HG02885 (cell line): Measurements from ENCODE around the gene GPR162.

Experiments used
- ATAC-seq: cut with Tn5 transposase; IDR thresholded peaks from one replicate; pipeline ENCODE4 v1.9.1; 2021; ENCODE audit warnings: mild to moderate bottlenecking; ENCODE audit not compliant: unreplicated experiment, poor library complexity

Gene GPR162

DNA sequence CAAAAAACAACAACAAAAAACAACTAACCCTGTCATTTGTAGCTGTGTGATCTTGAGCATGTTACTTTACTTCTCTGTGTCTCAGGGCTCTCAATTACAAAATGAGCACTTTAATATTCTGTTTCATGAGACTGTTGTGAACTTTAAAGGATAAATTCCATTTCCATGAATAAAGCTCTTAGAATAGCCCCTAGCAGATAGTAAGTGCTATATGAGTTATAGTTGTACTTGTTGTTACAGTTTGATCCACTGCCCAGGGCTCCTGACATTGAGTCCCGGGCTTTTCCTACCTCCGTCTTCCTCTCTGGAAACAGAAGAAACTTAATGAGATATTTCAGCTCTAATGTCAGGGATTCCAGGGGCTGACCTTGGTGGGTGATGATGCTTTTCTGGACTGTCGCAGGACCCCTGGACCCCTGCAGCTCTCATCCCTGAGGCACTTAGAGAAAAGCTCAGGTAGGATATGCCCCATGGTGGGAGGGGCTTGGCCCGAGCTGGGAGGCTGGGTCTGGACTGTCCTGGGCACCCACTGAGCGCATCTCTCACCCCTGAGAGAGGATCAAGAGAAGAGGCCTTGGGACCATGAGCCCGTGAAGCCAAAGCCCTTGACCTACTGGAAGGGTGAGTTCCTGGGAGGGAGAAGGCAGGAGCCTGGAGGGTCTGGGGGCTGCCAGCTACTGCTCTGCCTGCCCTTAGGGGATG lies 11.7 kb downstream of the GPR162 start:
- ATAC-seq: no peak

GRCh38 chr12:6834254-6834653 lies 12.6 kb downstream of the GPR162 start:
- ATAC-seq: no peak

- no peak for ATAC-seq
Measured at GRCh38 chr12:6834873-6835272, 13.3 kb downstream of the GPR162 start.

DNA sequence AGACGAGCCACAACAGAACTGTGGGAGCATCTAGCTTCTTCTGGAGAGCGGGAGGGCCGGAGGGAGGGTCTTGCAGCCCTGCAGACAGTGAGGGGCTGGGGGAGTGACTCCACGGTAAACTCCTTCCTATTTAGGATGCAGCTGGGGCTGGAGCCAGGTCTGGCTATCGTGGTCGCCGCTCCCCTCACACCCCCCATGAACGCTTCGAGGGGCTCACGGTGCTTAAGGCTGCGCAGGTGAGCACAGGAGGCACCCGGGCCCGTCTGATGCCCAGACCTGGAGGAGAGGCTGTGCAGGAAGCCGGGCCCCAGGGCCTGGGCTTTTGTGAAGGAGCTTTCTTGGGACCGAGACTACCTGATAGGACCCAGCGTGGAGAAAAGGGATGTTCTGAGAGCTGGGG lies 15.2 kb downstream of the GPR162 start:
- no peak for ATAC-seq

GRCh38 chr12:6837370-6838060 lies 15.9 kb downstream of the GPR162 start:
- no peak for ATAC-seq

DNA sequence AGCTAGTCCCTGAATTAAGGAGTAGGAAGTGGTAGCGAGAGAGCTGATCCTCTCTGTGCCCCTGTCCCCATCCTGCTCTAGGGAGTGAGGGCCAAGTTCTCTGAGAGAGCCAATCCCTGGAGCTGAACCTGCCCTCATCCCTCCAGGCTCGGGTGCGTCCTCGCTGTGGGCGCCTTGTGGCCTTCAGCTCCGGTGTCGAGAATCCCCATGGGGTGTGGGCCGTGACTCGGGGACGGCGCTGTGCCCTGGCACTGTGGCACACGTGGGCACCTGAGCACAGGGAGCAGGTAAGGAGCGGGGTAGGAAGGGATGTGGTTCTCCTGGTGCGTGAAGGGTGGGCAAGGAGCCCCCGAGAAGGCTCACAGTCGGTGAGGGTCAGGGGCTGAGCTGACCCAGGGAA lies 17.2 kb downstream of the GPR162 start:
- no peak for ATAC-seq

DNA sequence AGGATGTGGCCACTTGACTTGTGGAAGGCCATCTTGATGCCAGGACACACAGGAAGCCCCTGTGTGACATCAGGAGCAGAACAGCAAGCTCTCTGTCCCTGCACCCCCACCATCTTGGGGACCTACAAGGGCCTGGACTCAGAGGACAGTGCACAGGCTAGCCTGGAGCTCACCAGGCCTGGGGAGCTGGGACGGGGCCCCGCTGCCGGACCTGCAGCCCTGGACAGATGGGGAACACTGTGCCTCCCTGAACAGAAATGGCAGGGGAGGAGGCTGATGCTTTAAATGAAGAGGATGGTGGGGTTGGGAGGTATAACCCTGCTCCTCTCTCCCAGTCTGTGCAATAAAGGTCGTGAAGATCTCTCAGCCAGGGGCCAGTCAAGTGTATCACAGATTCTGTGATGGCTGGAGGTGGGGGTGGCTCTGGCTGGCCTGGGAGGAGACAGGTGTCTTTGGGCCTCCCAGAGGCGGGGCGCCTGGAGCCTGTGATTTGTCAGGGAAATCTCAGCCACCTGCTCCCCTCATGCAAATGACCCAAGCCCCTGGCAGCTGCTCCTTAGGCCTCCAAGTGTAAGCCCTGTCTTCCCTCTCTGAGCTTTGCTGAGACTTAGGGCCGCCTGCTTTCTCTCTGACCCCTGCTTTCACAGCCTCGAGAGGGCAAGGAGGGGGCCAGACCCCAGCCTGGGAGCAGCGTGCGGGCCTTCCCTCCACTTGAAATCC lies 18.0 kb downstream of the GPR162 start:
- peak; percentile 84 for ATAC-seq

DNA sequence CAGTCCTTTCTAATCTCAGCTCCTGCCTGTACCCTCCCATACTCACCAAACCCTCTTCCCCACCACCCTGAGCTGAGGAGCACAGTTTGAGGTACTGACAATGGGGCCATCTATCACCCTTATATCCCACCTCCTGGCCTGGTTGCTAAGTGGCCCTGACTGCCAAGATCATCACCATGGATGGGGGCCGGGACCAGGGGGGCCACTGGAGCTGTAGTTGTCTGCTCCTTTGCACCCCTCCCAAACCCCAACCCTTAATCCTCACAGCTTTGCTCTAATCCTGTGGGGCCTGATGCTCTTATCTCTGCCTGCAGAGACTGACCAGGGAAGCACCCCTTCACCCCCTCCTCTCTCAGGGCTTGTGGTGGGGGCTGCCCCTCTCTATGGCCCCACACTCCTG lies 18.7 kb downstream of the GPR162 start:
- no peak for ATAC-seq

- no peak for ATAC-seq
Measured at GRCh38 chr12:6840761-6841515, 19.3 kb downstream of the GPR162 start, which contains the start of gene GNB3. TSS of gene GNB3 (plus strand) at chr12:6840925. CDS start at chr12:6841288, 363 bp downstream.

DNA sequence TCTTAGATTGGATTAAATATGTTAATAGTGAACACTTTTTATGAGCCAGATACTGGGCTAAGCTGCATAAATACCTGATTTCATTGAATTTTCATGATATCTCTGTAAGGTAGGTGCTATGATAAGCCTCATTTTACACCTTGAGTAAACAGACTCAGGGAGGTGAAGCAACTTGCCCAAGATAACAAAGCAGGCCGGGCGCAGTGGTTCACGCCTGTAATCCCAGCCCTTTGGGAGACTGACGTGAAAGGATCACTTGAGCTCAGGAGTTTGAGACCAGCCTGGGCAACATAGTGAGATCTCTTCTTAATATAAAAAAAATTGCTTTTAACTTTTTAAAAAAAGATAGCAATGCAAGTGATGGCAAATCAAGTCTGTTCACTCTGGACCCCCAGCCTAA lies 20.5 kb downstream of the GPR162 start:
- no peak for ATAC-seq

GRCh38 chr12:6843118-6843902 lies 21.7 kb downstream of the GPR162 start:
- ATAC-seq: no peak

DNA sequence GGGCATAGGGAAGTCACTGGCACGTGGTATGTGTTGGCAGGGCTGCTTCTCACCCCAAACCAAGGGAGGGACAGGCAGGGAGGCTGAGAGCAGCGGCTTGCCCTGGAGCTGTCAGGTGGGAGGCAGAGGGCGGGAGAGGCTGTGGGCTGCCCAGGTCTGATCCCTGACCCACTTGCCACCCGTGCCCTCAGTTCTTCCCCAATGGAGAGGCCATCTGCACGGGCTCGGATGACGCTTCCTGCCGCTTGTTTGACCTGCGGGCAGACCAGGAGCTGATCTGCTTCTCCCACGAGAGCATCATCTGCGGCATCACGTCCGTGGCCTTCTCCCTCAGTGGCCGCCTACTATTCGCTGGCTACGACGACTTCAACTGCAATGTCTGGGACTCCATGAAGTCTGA lies 23.8 kb downstream of the GPR162 start:
- ATAC-seq: no peak

DNA sequence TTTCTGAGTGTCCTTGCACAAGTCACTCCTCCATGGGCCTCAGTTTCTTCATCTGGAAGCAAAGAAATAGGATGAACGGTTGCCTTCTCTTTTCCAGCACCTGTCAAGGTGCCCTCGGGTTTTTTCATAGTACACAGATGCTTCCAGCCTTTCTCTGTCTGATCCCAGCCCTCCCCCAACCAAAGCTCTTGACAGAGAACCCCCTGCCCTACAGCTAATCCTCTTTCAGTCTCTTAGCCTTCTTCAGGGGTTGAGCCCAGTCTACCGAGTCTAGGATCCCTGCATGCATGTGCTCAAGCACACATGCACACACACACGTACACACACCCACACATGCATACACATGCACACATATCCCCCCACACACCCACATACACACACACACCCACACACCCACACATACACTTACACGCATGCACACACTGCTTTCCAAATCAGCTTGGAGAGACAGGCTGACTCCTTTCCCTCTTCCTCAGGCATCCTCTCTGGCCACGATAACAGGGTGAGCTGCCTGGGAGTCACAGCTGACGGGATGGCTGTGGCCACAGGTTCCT lies 24.8 kb downstream of the GPR162 start:
- ATAC-seq: no peak

GRCh38 chr12:6847676-6848075 lies 26.1 kb downstream of the GPR162 start:
- no peak for ATAC-seq

DNA sequence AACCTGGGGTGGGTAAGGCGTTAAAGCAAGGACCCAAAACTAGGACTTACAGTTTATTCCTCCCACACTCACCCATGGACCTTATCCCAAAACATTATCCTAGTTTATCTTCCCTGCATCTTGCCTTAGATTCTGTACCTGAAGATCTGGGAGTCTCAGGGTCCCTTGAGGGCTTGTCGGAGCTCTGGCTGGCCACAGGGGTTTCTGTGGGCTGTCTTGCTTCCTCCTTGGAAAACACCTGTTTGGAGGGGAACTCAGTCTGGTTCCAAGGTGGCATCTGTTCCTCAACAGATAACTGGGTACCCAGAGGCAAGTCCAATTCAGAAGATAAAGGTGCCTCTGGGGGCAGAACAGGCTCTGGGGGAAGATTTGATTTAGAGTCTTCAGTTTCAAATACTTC lies 27.8 kb downstream of the GPR162 start:
- ATAC-seq: no peak

- ATAC-seq: no peak
Measured at GRCh38 chr12:6849976-6850560, 28.4 kb downstream of the GPR162 start.

GRCh38 chr12:6850796-6851152 lies 29.2 kb downstream of the GPR162 start:
- ATAC-seq: no peak

DNA sequence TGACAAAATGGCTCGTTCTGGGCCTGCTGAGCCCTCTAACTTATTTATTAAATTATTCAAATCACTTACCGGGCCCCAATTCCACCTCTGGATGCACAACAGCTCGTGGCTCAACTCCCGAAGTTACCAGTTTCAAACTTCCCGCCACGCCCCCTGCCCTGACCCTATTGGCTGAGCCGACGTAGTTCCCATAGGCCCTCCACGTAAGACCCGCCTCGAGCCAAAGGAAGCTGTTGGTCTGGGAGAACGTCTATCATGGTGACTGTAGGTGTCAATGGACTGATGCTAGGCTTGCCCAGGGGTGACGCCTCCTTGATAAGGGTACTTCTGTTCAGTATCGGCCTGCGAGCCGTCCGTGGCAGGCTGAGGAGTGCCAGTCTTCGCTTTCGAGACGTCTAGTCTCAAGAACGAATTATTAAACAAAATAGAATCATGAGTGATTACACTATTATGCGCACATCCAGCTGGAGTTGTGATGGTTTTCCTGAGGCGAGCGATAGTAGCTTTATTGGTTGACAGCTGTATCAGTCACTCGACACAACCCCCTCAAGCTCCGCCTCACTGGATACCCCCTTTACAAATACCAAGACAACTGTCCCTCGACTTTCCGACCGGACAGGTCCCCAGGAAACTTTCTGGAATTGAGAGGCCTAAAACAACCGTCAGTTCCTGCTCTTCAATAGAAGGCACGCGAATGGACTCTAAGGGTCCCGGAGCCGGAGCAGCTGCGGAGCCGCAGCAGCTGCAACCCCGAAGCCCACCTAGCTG lies 29.7 kb downstream of the GPR162 start, which contains the start of gene CDCA3:
Gene CDCA3, minus strand, starts transcription at position 134 of the 768 bp plus-strand sequence. CDS start 334 bp downstream, outside the sequence.
- peak; percentile 59 for ATAC-seq
